Measurements from ENCODE around the gene HOXD3. TPM values are rescaled to one million over a fixed set of nuclear protein-coding genes. Genes with fewer than 3 reads are reported as not detected.
A peak's percentile ranks its signal among the peaks of the same experiment; 100 is the strongest.

The HOXD3 gene
- total RNA-seq, 4 donors from 2014 or later: 1.8 to 2.7 (median 2.2) TPM

DNA sequence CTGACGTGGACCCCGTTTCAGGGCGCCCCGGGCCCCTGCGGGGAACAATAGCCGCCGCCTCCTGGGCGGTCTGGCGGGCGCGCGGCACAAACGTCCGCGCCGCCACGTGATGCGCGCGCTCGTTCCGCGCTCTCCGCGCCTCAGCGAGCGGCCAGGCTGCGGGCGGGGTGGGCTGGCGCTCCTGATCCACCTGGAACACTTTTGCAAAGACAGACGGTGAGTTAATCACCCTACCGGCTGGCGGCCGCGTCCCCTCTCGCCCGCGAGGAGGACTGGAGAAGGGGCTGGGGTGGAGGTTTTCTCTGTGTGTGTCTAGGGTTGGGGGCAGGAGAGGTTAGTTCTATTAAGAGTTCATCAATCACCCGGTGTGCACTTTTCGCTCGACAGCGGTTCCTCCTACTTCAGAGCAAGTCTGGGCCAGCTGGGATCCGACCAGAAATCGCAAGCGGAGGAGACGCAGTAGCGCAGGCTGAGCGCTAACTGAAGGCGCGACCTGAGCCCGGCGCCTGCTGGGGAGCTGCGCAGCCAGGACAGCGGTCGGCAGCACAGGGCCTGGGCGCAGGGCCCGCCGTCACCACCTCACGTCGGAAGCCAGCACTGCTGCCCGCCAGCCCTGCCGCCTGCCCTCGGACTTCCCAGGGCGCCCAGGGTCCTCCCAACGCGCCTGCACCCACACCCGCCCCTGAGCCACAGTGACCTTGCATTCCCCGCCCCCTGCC is 21.1 kb downstream of the HOXD3 start:
- Histone ChIP-seq H3K4me1 (peaks cover 0 to 21% (median 5%) of the 10 kb centered on the region in 3 donors), H3K9me3 (no peaks in the 10 kb centered on the region), H3K4me3 (peak overlapping the region in 1 of 2 donors; percentile 36), H3K27ac (peak overlapping the region in 3 of 4 donors; percentile 33 to 57 (median 56)), H3K36me3 (no peaks in the 10 kb centered on the region), H3K27me3 (peaks cover 98% of the 10 kb centered on the region)
- WGBS, 2 donors (ENCODE audit: low coverage in 1 of 2): 0% methylated on average over 1 of the region's 68 CpGs; no CpG with 5 or more reads in 1 of the 2 donors
- peak; percentile 32 for ATAC-seq
- TF ChIP-seq POLR2A (IDR thresholded peaks at IDR 0.05): no peak
- no peak for TF ChIP-seq EP300 (IDR thresholded peaks at IDR 0.05)
- TF ChIP-seq, protein P1, sequence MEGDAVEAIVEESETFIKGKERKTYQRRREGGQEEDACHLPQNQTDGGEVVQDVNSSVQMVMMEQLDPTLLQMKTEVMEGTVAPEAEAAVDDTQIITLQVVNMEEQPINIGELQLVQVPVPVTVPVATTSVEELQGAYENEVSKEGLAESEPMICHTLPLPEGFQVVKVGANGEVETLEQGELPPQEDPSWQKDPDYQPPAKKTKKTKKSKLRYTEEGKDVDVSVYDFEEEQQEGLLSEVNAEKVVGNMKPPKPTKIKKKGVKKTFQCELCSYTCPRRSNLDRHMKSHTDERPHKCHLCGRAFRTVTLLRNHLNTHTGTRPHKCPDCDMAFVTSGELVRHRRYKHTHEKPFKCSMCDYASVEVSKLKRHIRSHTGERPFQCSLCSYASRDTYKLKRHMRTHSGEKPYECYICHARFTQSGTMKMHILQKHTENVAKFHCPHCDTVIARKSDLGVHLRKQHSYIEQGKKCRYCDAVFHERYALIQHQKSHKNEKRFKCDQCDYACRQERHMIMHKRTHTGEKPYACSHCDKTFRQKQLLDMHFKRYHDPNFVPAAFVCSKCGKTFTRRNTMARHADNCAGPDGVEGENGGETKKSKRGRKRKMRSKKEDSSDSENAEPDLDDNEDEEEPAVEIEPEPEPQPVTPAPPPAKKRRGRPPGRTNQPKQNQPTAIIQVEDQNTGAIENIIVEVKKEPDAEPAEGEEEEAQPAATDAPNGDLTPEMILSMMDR (IDR thresholded peaks at IDR 0.05): no peak
- TF ChIP-seq POLR2AphosphoS5 (IDR thresholded peaks at IDR 0.05): no peak

DNA sequence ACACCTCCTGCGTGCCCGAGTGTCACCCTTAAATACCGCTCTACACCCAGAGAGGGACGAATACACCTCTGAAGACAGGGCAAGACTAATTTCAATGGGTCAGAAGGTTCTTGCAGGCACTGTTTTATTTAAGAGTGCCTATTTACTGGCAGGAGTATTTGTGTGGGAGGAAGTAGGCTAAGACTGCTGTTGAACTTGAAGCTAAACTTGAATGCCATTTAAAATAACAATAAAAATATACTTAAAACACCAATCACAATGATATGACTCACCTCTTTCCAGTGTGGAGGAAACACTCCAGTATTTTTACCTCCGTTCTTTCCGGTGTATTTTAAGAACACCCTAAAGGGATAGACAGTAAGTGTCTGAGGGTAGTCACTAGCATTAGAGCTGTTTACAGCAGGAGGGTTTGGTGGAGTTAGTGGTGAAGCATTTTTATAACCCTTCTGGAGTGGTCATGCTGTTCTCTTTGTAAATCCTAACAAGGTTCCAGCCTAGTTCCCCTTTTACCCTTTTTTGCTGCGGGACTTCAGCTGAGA is 21.7 kb downstream of the HOXD3 start:
- 17 to 54% methylated on average over 3 to 5 of the region's 7 CpGs for WGBS, 2 donors (ENCODE audit: low coverage in 1 of 2)
- Histone ChIP-seq H3K4me3 (no peak overlapping the region), H3K9me3 (no peaks in the 10 kb centered on the region), H3K27me3 (peaks cover 98% of the 10 kb centered on the region), H3K36me3 (no peaks in the 10 kb centered on the region), H3K27ac (peak overlapping the region in 2 of 4 donors; percentile 56 to 57), H3K4me1 (peaks cover 0 to 21% (median 5%) of the 10 kb centered on the region in 3 donors)
- ATAC-seq: no peak
- no peak for TF ChIP-seq POLR2AphosphoS5 (IDR thresholded peaks at IDR 0.05)
- TF ChIP-seq, protein P1 (IDR thresholded peaks at IDR 0.05): no peak

DNA sequence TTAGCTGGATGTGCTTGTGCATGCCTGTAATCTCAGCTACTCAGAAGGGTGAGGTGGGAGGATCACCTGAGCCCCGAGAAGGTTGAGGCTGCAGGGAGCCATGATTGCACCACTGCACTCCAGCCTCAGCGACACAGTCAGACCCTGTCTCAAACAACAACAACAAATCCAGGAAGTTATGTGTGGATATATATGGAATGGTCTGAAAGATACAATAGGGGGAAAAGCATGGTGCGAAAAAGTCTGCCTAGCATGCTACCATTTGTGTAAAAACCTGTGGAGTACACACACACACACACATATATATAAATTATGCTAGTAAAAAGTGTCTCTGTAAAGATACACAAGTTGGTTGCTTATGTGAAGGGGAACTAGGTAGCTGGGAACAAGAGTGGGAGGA is 24.4 kb downstream of the HOXD3 start:
- H3K27me3 ChIP-seq: peaks cover 98% of the 10 kb centered on the region
- WGBS, 2 donors (ENCODE audit: low coverage in 1 of 2): 76 to 89% methylated on average over 3 of the region's 3 CpGs
- TF ChIP-seq EP300 (IDR thresholded peaks at IDR 0.05): no peak
- TF ChIP-seq, protein P1 (IDR thresholded peaks at IDR 0.05): no peak
- no peak for TF ChIP-seq POLR2AphosphoS5 (IDR thresholded peaks at IDR 0.05)

DNA sequence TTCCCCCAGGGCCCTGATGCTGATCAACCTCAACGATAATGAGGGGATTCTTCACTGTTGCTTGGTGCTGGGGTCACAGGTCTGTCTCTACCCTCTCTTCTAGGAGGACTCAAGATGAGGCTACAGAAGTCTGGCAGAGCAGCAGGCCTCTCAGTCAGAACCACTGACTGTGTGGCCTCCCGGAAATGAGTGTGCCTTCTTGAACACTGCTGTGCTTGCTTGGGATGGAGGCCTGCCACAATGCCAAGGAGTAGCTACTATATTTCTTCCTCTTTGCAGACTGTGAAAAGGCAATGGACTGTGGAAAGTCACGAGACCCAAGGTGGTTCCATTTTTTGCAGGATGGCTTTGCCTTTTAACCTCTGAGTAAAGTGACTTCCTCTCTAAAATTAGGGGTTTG is 25.6 kb downstream of the HOXD3 start:
- TF ChIP-seq EP300 (IDR thresholded peaks at IDR 0.05) (no peak), POLR2AphosphoS5 (IDR thresholded peaks at IDR 0.05) (no peak), POLR2A (IDR thresholded peaks at IDR 0.05) (no peak)
- TF ChIP-seq, protein P1 (IDR thresholded peaks at IDR 0.05): no peak
- ATAC-seq: no peak
- Histone ChIP-seq H3K4me1 (peaks cover 0 to 13% (median 0%) of the 10 kb centered on the region in 3 donors), H3K36me3 (no peaks in the 10 kb centered on the region), H3K4me3 (no peak overlapping the region), H3K27me3 (peaks cover 98% of the 10 kb centered on the region), H3K27ac (no peak overlapping the region), H3K9me3 (no peaks in the 10 kb centered on the region)
- 78 to 85% methylated on average over 2 of the region's 3 CpGs for WGBS, 2 donors (ENCODE audit: low coverage in 1 of 2)

More for the DNA sequence above, 24.4 kb downstream of the HOXD3 start:
- H3K4me1 ChIP-seq: peaks cover 0 to 10% (median 0%) of the 10 kb centered on the region in 3 donors
- no peaks in the 10 kb centered on the region for H3K9me3 ChIP-seq
- H3K36me3 ChIP-seq: no peaks in the 10 kb centered on the region
- no peak overlapping the region for H3K27ac ChIP-seq
- no peak for ATAC-seq
- H3K4me3 ChIP-seq: no peak overlapping the region

DNA sequence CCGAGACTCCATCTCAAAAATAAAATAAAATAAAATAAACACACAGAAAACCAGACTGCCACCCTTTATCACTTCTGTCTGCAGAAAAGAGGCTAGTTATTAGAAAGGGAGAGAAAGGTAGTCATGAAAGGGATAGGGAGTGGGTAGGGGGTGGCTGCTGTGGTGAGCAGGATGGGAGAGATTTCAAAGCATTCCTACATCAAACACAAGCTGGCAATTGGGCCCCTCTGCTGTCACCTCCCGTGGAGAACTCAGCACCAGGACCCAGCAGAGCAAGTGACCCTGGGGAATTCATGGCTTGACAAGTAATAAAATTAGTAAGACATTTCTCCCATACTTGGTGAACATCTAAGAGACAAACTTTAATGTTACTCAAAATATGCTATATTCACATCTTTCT is 27.6 kb downstream of the HOXD3 start:
- WGBS, 2 donors (ENCODE audit: low coverage in 1 of 2): 14 to 17% methylated on average over 1 of the region's 2 CpGs
- no peak for ATAC-seq
- Histone ChIP-seq H3K27ac (no peak overlapping the region), H3K9me3 (no peaks in the 10 kb centered on the region), H3K27me3 (peaks cover 98% of the 10 kb centered on the region), H3K36me3 (no peaks in the 10 kb centered on the region), H3K4me1 (peaks cover 0 to 24% (median 12%) of the 10 kb centered on the region in 3 donors), H3K4me3 (no peak overlapping the region)
- TF ChIP-seq POLR2AphosphoS5 (IDR thresholded peaks at IDR 0.05) (no peak), EP300 (IDR thresholded peaks at IDR 0.05) (no peak), POLR2A (IDR thresholded peaks at IDR 0.05) (no peak)
- TF ChIP-seq, protein P1 (IDR thresholded peaks at IDR 0.05): no peak

Measured in gastroesophageal sphincter (tissue), 4 donors.